Stomach (tissue), 4 donors: Measurements from ENCODE around the gene VWA5A.

ENCODE experiments used
- POLR2A ChIP-seq, 4 donors: fragments of 450-650 bp; IDR thresholded peaks; one replicate each; pipeline ENCODE4 v1.6.1; 2016; ENCODE audit warnings: antibody characterized with exemption in 4 of 4, control low read depth in 2 of 4, mild to moderate bottlenecking in 1 of 4, moderate library complexity in 1 of 4
- POLR2AphosphoS5 ChIP-seq, 3 donors: sonication (generic); formaldehyde crosslinking; IDR thresholded peaks; one replicate each; pipeline ENCODE4 v1.6.1; 2016; ENCODE audit warnings: antibody characterized with exemption in 3 of 3
- TF ChIP-seq, protein P1 (sequence below), 7 experiments: fragments of 450-650 bp in 4 of 7; fragments of 200-600 bp in 3 of 7; sonication (generic) in 3 of 7; IDR thresholded peaks; one replicate each; pipeline ENCODE4 v1.5.1; 2016 to 2019; ENCODE audit warnings: antibody characterized with exemption in 7 of 7, control low read depth in 2 of 7, mild to moderate bottlenecking in 1 of 7

DNA sequence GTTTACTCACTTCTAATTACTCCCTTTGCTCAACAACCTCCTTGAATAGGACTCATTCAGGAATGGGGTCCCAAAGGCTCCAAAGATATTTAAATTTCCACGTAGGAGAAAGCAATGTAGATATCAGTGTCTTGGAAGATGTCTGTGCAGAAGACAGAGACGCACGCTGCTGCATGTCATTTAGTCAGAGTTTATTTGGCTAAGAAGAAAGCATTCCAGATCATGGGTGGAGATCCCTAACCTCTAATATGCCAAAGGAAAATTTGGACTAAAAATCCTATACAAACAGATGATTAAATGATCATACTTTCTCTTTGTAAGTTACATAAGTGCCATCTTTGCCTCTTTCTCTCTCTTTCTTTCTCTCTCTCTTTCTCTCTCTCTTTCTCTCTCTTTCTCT, 67.8 kb downstream of the VWA5A start, which contains the start of gene OR10D3:
- TF ChIP-seq, protein P1, sequence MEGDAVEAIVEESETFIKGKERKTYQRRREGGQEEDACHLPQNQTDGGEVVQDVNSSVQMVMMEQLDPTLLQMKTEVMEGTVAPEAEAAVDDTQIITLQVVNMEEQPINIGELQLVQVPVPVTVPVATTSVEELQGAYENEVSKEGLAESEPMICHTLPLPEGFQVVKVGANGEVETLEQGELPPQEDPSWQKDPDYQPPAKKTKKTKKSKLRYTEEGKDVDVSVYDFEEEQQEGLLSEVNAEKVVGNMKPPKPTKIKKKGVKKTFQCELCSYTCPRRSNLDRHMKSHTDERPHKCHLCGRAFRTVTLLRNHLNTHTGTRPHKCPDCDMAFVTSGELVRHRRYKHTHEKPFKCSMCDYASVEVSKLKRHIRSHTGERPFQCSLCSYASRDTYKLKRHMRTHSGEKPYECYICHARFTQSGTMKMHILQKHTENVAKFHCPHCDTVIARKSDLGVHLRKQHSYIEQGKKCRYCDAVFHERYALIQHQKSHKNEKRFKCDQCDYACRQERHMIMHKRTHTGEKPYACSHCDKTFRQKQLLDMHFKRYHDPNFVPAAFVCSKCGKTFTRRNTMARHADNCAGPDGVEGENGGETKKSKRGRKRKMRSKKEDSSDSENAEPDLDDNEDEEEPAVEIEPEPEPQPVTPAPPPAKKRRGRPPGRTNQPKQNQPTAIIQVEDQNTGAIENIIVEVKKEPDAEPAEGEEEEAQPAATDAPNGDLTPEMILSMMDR (IDR thresholded peaks at IDR 0.05), result no peak
- TF ChIP-seq POLR2A (IDR thresholded peaks at IDR 0.05) (no peak), POLR2AphosphoS5 (IDR thresholded peaks at IDR 0.05) (no peak)
